ENCODE results near the gene PCSK5. TPM values are rescaled to one million over a fixed set of nuclear protein-coding genes. Genes with fewer than 3 reads are reported as not detected.

The PCSK5 gene
- total and polyA plus RNA-seq, 4 donors, result 0.58 to 3.6 (median 0.82) TPM

- DNase-seq (ENCODE audit: low spot score), result no peak
- Histone ChIP-seq H3K27ac (ENCODE audit: low read depth in 1 of 2, low read length in 2 of 2) (no peak overlapping the region), H3K4me3 (ENCODE audit: low read depth in 1 of 3, low read length in 3 of 3) (no peak overlapping the region), H3K9me3 (ENCODE audit: control insufficient read depth in 4 of 4, low read length in 3 of 4) (no peaks in the 10 kb centered on the region), H3K27me3 (ENCODE audit: control insufficient read depth in 4 of 4, insufficient read depth in 4 of 4, low read length in 3 of 4) (no peaks in the 10 kb centered on the region), H3K4me1 (ENCODE audit: control insufficient read depth in 4 of 4, insufficient read depth in 4 of 4, low read length in 3 of 4) (peaks cover 0 to 4% (median 3%) of the 10 kb centered on the region in 4 donors), H3K9ac (ENCODE audit: low read depth in 1 of 2, low read length in 2 of 2) (no peak overlapping the region), H3K36me3 (ENCODE audit: control insufficient read depth in 4 of 4, insufficient read depth in 3 of 4, low read depth in 1 of 4, low read length in 3 of 4) (no peaks in the 10 kb centered on the region)
- TF ChIP-seq FOXA1 (IDR thresholded peaks at IDR 0.05) (no peak), REST (IDR thresholded peaks at IDR 0.05) (no peak)
- 45% methylated on average over 3 of the region's 3 CpGs for WGBS
These were observed 21.2 kb upstream of the PCSK5 start for GRCh38 chr9:75869236-75869635.

GRCh38 chr9:75870450-75870849 lies 20.0 kb upstream of the PCSK5 start:
- Histone ChIP-seq H3K9me3 (ENCODE audit: control insufficient read depth in 4 of 4, low read length in 3 of 4) (no peaks in the 10 kb centered on the region), H3K9ac (ENCODE audit: low read depth in 1 of 2, low read length in 2 of 2) (no peak overlapping the region), H3K36me3 (ENCODE audit: control insufficient read depth in 4 of 4, insufficient read depth in 3 of 4, low read depth in 1 of 4, low read length in 3 of 4) (no peaks in the 10 kb centered on the region), H3K4me1 (ENCODE audit: control insufficient read depth in 4 of 4, insufficient read depth in 4 of 4, low read length in 3 of 4) (peaks cover 0 to 3% (median 0%) of the 10 kb centered on the region in 4 donors), H3K27ac (ENCODE audit: low read depth in 1 of 2, low read length in 2 of 2) (no peak overlapping the region), H3K4me3 (ENCODE audit: low read depth in 1 of 3, low read length in 3 of 3) (no peak overlapping the region), H3K27me3 (ENCODE audit: control insufficient read depth in 4 of 4, insufficient read depth in 4 of 4, low read length in 3 of 4) (no peaks in the 10 kb centered on the region)
- TF ChIP-seq ATF3 (IDR thresholded peaks at IDR 0.05) (no peak), HNF4A (conservative IDR thresholded peaks at IDR 0.05) (no peak), YY1 (IDR thresholded peaks at IDR 0.05) (no peak), RAD21 (IDR thresholded peaks at IDR 0.05) (no peak), EGR1 (IDR thresholded peaks at IDR 0.05; ENCODE audit: low read depth in 2 of 2) (no peak), FOXA2 (IDR thresholded peaks at IDR 0.05) (no peak), HNF4G (IDR thresholded peaks at IDR 0.05) (no peak), NR2F2 (IDR thresholded peaks at IDR 0.05) (no peak), GABPA (IDR thresholded peaks at IDR 0.05 in 1 of 2, conservative IDR thresholded peaks at IDR 0.05 in 1 of 2) (no peak), MAX (IDR thresholded peaks at IDR 0.05) (no peak), RXRA (IDR thresholded peaks at IDR 0.05) (no peak), REST (IDR thresholded peaks at IDR 0.05) (no peak), JUND (IDR thresholded peaks at IDR 0.05) (no peak), FOXA1 (IDR thresholded peaks at IDR 0.05) (no peak), SP1 (IDR thresholded peaks at IDR 0.05) (no peak), ZBTB33 (IDR thresholded peaks at IDR 0.05) (no peak), CTCF (IDR thresholded peaks at IDR 0.05; ENCODE audit: low read depth, low read length, missing input control) (no peak)
- WGBS, result 82% methylated on average over 1 of the region's 1 CpG
- no peak for DNase-seq (ENCODE audit: low spot score)
